Uterus (tissue), 2 donors: Measurements from ENCODE around the gene SLC2A13.

Experiments used
- POLR2A ChIP-seq, 2 donors: fragments of 450-650 bp; IDR thresholded peaks; one replicate each; pipeline ENCODE4 v1.6.1; 2016; ENCODE audit warnings: antibody characterized with exemption in 2 of 2, mild to moderate bottlenecking in 1 of 2, moderate library complexity in 1 of 2
- TF ChIP-seq, protein P1 (sequence below), 4 experiments: fragments of 200-600 bp in 2 of 4; fragments of 450-650 bp in 2 of 4; sonication (generic) in 2 of 4; IDR thresholded peaks; one replicate each; pipeline ENCODE4 v1.5.1; 2016 to 2019; ENCODE audit warnings: antibody characterized with exemption in 4 of 4, mild to moderate bottlenecking in 2 of 4, moderate library complexity in 1 of 4

DNA sequence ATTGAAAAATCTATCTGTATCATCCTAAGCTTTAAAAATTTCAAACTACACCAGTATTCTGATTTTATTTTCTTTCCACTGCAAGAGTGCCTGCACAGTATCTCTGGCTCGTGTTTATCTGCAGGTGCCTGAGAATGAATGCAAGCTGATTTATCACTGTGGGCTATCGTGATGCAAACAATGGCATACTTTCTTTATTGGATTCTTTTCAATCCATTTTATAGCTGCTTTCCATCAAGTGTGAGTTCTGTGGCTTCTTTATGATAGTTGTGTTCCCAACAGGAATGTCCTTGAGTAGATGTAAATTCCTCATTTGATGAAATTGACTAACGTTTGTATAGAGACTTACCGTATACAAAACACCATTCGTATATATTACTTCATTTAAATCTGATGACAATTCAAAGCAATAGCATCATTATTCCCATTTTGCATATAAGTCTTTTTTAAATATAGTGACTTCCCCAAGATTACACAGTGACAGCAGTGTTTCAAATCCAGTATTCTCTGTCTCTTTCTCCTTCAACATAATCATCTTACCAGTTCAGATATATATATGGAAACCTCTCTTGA, 326.0 kb downstream of the SLC2A13 start:
- TF ChIP-seq, protein P1, sequence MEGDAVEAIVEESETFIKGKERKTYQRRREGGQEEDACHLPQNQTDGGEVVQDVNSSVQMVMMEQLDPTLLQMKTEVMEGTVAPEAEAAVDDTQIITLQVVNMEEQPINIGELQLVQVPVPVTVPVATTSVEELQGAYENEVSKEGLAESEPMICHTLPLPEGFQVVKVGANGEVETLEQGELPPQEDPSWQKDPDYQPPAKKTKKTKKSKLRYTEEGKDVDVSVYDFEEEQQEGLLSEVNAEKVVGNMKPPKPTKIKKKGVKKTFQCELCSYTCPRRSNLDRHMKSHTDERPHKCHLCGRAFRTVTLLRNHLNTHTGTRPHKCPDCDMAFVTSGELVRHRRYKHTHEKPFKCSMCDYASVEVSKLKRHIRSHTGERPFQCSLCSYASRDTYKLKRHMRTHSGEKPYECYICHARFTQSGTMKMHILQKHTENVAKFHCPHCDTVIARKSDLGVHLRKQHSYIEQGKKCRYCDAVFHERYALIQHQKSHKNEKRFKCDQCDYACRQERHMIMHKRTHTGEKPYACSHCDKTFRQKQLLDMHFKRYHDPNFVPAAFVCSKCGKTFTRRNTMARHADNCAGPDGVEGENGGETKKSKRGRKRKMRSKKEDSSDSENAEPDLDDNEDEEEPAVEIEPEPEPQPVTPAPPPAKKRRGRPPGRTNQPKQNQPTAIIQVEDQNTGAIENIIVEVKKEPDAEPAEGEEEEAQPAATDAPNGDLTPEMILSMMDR (IDR thresholded peaks at IDR 0.05) = no peak
- TF ChIP-seq POLR2A (IDR thresholded peaks at IDR 0.05) = no peak
